ENCODE data around the gene FOXC1. TPM values are rescaled to one million over a fixed set of nuclear protein-coding genes. Genes with fewer than 3 reads are reported as not detected.

Gene FOXC1
- polyA plus RNA-seq, 1 of the 3 experiments (the other 2 are of a cell fraction) = 4.3 TPM

DNA sequence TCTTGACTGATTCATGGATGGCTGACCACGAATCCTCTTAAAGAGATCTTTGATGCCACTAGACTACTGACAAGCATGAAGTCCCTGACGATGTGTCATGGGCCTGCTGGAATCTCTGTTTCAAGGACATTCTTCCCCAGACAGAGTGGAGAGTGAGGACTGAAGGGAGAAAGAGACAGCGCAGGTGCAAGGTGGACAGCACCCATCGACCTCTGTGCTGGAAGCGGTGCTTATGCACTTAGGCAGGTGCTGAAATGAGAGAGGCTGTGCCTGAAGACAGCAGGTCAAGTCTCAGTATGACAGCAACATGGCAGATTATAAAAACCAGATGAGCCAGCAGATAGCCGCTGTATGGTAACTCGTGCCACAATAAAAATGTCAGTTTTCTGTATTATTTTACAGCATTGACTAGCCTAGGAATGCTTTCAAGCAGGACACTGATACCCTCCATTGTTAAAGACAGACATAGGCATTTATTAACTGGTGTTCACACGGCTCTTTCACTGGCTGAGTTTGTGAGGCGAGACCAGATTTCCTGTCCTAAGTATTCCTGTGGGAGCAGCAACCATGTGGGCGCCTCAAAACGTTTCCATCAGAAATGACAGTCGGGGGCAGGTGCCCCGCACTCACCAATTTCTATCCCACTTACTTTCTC is 47.5 kb downstream of the FOXC1 start:
- H3K4me1 ChIP-seq (ENCODE audit: control insufficient read depth in 1 of 2, insufficient read depth in 2 of 2, low read depth in 1 of 2, low read length in 1 of 2) = peaks cover 0 to 2% of the 10 kb centered on the region in 2 experiments; a peak in 1 of 4 replicates
- TF ChIP-seq, protein P1, sequence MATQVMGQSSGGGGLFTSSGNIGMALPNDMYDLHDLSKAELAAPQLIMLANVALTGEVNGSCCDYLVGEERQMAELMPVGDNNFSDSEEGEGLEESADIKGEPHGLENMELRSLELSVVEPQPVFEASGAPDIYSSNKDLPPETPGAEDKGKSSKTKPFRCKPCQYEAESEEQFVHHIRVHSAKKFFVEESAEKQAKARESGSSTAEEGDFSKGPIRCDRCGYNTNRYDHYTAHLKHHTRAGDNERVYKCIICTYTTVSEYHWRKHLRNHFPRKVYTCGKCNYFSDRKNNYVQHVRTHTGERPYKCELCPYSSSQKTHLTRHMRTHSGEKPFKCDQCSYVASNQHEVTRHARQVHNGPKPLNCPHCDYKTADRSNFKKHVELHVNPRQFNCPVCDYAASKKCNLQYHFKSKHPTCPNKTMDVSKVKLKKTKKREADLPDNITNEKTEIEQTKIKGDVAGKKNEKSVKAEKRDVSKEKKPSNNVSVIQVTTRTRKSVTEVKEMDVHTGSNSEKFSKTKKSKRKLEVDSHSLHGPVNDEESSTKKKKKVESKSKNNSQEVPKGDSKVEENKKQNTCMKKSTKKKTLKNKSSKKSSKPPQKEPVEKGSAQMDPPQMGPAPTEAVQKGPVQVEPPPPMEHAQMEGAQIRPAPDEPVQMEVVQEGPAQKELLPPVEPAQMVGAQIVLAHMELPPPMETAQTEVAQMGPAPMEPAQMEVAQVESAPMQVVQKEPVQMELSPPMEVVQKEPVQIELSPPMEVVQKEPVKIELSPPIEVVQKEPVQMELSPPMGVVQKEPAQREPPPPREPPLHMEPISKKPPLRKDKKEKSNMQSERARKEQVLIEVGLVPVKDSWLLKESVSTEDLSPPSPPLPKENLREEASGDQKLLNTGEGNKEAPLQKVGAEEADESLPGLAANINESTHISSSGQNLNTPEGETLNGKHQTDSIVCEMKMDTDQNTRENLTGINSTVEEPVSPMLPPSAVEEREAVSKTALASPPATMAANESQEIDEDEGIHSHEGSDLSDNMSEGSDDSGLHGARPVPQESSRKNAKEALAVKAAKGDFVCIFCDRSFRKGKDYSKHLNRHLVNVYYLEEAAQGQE (IDR thresholded peaks at IDR 0.05; ENCODE audit: low read depth, low read length) = 0 out of 2 replicates have a peak, but pooled peaks have one; percentile 30
- no peak for TF ChIP-seq TEAD4 (IDR thresholded peaks at IDR 0.05; ENCODE audit: borderline replicate concordance, insufficient read depth)
- ChIA-PET POLR2A (no interaction called here), CTCF (no interaction called here)
- H3K4me2 ChIP-seq = no peak overlapping the region
- no peaks in the 10 kb centered on the region for H3K79me2 ChIP-seq (ENCODE audit: insufficient read depth)
- H3K9me2 ChIP-seq = no peaks in the 10 kb centered on the region
- H3K27me3 ChIP-seq (ENCODE audit: insufficient read depth) = no peaks in the 10 kb centered on the region
- H3K9me3 ChIP-seq = no peaks in the 10 kb centered on the region
- 87% methylated on average over 13 of the region's 13 CpGs for WGBS (ENCODE audit: low lambda C conversion rate)
- H2AFZ ChIP-seq (ENCODE audit: low read depth) = no peak overlapping the region
- no peak overlapping the region for H3K9ac ChIP-seq
- H3K27ac ChIP-seq (ENCODE audit: low read depth in 2 of 2, low read length in 1 of 2) = no peak overlapping the region
- no peak for DNase-seq
- no peaks in the 10 kb centered on the region for H3F3A ChIP-seq (replicated peaks; ENCODE audit: insufficient read depth)
- no peaks in the 10 kb centered on the region for H3K36me3 ChIP-seq (replicated peaks in 1 of 2; ENCODE audit: control insufficient read depth in 1 of 2, insufficient read depth in 2 of 2, low read length in 1 of 2)
- H3K4me3 ChIP-seq (ENCODE audit: low read depth in 2 of 2, low read length in 1 of 2) = no peak overlapping the region
- no peaks in the 10 kb centered on the region for H4K20me1 ChIP-seq (ENCODE audit: insufficient read depth)

DNA sequence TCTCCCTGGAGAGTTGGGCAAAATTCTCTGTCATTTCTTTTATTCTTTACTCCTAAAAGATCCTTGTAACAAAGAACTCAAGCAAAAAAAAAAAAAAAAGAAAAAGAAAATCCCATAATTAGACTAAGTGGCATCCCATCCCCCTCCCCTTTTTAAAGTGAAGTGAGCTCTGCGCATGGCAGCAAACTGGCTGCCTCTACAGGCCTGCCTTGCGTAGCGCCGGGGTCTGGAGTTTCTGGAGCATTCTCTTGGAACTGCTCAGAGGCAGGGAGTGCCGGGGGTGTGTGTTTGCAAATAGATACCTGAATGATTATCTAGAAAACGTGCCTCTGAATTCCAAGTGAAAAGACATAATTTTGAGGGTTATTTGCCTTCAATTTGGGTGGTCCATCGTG is 48.1 kb downstream of the FOXC1 start:
- H3K9me2 ChIP-seq = no peaks in the 10 kb centered on the region
- H4K20me1 ChIP-seq (ENCODE audit: insufficient read depth) = no peaks in the 10 kb centered on the region
- no peaks in the 10 kb centered on the region for H3K27me3 ChIP-seq (ENCODE audit: insufficient read depth)
- H3K4me1 ChIP-seq (ENCODE audit: control insufficient read depth in 1 of 2, insufficient read depth in 2 of 2, low read depth in 1 of 2, low read length in 1 of 2) = peaks cover 0 to 2% of the 10 kb centered on the region in 2 experiments; a peak in 1 of 4 replicates
- no peak overlapping the region for H3K27ac ChIP-seq (ENCODE audit: low read depth in 2 of 2, low read length in 1 of 2)
- ChIA-PET CTCF (no interaction called here), POLR2A (no interaction called here)
- no peaks in the 10 kb centered on the region for H3K36me3 ChIP-seq (replicated peaks in 1 of 2; ENCODE audit: control insufficient read depth in 1 of 2, insufficient read depth in 2 of 2, low read length in 1 of 2)
- no peak overlapping the region for H2AFZ ChIP-seq (ENCODE audit: low read depth)
- DNase-seq = no peak
- H3K4me3 ChIP-seq (ENCODE audit: low read depth in 2 of 2, low read length in 1 of 2) = no peak overlapping the region
- H3K9ac ChIP-seq = no peak overlapping the region
- TF ChIP-seq, protein P2, sequence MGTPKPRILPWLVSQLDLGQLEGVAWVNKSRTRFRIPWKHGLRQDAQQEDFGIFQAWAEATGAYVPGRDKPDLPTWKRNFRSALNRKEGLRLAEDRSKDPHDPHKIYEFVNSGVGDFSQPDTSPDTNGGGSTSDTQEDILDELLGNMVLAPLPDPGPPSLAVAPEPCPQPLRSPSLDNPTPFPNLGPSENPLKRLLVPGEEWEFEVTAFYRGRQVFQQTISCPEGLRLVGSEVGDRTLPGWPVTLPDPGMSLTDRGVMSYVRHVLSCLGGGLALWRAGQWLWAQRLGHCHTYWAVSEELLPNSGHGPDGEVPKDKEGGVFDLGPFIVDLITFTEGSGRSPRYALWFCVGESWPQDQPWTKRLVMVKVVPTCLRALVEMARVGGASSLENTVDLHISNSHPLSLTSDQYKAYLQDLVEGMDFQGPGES (IDR thresholded peaks at IDR 0.05; ENCODE audit: low read depth, low read length) = no peak
- TF ChIP-seq ELF1 (IDR thresholded peaks at IDR 0.05) = no peak
- TF ChIP-seq, protein P3, sequence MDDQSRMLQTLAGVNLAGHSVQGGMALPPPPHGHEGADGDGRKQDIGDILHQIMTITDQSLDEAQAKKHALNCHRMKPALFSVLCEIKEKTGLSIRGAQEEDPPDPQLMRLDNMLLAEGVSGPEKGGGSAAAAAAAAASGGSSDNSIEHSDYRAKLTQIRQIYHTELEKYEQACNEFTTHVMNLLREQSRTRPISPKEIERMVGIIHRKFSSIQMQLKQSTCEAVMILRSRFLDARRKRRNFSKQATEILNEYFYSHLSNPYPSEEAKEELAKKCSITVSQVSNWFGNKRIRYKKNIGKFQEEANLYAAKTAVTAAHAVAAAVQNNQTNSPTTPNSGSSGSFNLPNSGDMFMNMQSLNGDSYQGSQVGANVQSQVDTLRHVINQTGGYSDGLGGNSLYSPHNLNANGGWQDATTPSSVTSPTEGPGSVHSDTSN (IDR thresholded peaks at IDR 0.05) = no peak
- TF ChIP-seq, protein P4, sequence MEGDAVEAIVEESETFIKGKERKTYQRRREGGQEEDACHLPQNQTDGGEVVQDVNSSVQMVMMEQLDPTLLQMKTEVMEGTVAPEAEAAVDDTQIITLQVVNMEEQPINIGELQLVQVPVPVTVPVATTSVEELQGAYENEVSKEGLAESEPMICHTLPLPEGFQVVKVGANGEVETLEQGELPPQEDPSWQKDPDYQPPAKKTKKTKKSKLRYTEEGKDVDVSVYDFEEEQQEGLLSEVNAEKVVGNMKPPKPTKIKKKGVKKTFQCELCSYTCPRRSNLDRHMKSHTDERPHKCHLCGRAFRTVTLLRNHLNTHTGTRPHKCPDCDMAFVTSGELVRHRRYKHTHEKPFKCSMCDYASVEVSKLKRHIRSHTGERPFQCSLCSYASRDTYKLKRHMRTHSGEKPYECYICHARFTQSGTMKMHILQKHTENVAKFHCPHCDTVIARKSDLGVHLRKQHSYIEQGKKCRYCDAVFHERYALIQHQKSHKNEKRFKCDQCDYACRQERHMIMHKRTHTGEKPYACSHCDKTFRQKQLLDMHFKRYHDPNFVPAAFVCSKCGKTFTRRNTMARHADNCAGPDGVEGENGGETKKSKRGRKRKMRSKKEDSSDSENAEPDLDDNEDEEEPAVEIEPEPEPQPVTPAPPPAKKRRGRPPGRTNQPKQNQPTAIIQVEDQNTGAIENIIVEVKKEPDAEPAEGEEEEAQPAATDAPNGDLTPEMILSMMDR (IDR thresholded peaks at IDR 0.05) = no peak
- no peak for TF ChIP-seq MXI1 (IDR thresholded peaks at IDR 0.05; ENCODE audit: low read depth, low read length)
- TF ChIP-seq, protein P5, sequence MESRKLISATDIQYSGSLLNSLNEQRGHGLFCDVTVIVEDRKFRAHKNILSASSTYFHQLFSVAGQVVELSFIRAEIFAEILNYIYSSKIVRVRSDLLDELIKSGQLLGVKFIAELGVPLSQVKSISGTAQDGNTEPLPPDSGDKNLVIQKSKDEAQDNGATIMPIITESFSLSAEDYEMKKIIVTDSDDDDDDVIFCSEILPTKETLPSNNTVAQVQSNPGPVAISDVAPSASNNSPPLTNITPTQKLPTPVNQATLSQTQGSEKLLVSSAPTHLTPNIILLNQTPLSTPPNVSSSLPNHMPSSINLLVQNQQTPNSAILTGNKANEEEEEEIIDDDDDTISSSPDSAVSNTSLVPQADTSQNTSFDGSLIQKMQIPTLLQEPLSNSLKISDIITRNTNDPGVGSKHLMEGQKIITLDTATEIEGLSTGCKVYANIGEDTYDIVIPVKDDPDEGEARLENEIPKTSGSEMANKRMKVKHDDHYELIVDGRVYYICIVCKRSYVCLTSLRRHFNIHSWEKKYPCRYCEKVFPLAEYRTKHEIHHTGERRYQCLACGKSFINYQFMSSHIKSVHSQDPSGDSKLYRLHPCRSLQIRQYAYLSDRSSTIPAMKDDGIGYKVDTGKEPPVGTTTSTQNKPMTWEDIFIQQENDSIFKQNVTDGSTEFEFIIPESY (IDR thresholded peaks at IDR 0.05; ENCODE audit: borderline replicate concordance, low read depth) = no peak
- no peak for TF ChIP-seq TEAD4 (IDR thresholded peaks at IDR 0.05; ENCODE audit: borderline replicate concordance, insufficient read depth)
- no peak for TF ChIP-seq MEF2A (IDR thresholded peaks at IDR 0.05; ENCODE audit: borderline replicate concordance, low read depth)
- TF ChIP-seq EZH2phosphoT487 (IDR thresholded peaks at IDR 0.05; ENCODE audit: borderline replicate concordance, low read depth) = no peak
- no peak for TF ChIP-seq CHD2 (IDR thresholded peaks at IDR 0.05; ENCODE audit: low read length, partially characterized antibody)
- H3K79me2 ChIP-seq (ENCODE audit: insufficient read depth) = no peaks in the 10 kb centered on the region
- H3K4me2 ChIP-seq = no peak overlapping the region
- no peaks in the 10 kb centered on the region for H3F3A ChIP-seq (replicated peaks; ENCODE audit: insufficient read depth)
- no peaks in the 10 kb centered on the region for H3K9me3 ChIP-seq
- WGBS (ENCODE audit: low lambda C conversion rate) = 85% methylated on average over 7 of the region's 7 CpGs

Measured in SK-N-SH (cell line).